ENCODE results near the gene OPA3.

OPA3 gene

GRCh38 chr19:45492627-45493470 is 91.8 kb downstream of the OPA3 start:
- H3K27me3 ChIP-seq (ENCODE audit: insufficient read depth, low read length, poor library complexity): no peaks in the 10 kb centered on the region
- TF ChIP-seq EZH2 (IDR thresholded peaks at IDR 0.05; ENCODE audit: borderline replicate concordance, low read depth, low read length, severe bottlenecking) (no peak), CTCF (IDR thresholded peaks at IDR 0.05; ENCODE audit: borderline replicate concordance, extremely low read depth, low read length, poor library complexity, severe bottlenecking) (no peak)
- peaks cover 4% of the 10 kb centered on the region for H4K20me1 ChIP-seq (ENCODE audit: insufficient read depth, low read length)
- no peak overlapping the region for H3K4me3 ChIP-seq (ENCODE audit: low read depth in 1 of 2, low read length in 2 of 2)
- no peaks in the 10 kb centered on the region for H3K79me2 ChIP-seq (ENCODE audit: insufficient read depth, low read length)
- no peak overlapping the region for H3K27ac ChIP-seq (ENCODE audit: low read length)
- no peak for DNase-seq
- H3K9ac ChIP-seq (ENCODE audit: low read depth, low read length): no peak overlapping the region
- H2AFZ ChIP-seq (ENCODE audit: low read depth, low read length): no peak overlapping the region
- H3K4me1 ChIP-seq (ENCODE audit: insufficient read depth, low read length): peaks cover 16% of the 10 kb centered on the region
- H3K4me2 ChIP-seq (ENCODE audit: insufficient read depth, low read length): no peak overlapping the region
- ATAC-seq (ENCODE audit: insufficient read depth, low read depth): no peak
- H3K36me3 ChIP-seq (ENCODE audit: insufficient read depth, low read length): no peaks in the 10 kb centered on the region
- H3K9me3 ChIP-seq (ENCODE audit: insufficient read depth, low read length, severe bottlenecking): no peaks in the 10 kb centered on the region

- Histone ChIP-seq H3K36me3 (ENCODE audit: insufficient read depth, low read length) (no peaks in the 10 kb centered on the region), H3K4me2 (ENCODE audit: insufficient read depth, low read length) (no peak overlapping the region), H3K79me2 (ENCODE audit: insufficient read depth, low read length) (no peaks in the 10 kb centered on the region), H4K20me1 (ENCODE audit: insufficient read depth, low read length) (peaks cover 4% of the 10 kb centered on the region), H3K27ac (ENCODE audit: low read length) (no peak overlapping the region), H2AFZ (ENCODE audit: low read depth, low read length) (no peak overlapping the region), H3K27me3 (ENCODE audit: insufficient read depth, low read length, poor library complexity) (no peaks in the 10 kb centered on the region), H3K4me1 (ENCODE audit: insufficient read depth, low read length) (peaks cover 10% of the 10 kb centered on the region), H3K4me3 (ENCODE audit: low read depth in 1 of 2, low read length in 2 of 2) (no peak overlapping the region), H3K9ac (ENCODE audit: low read depth, low read length) (no peak overlapping the region), H3K9me3 (ENCODE audit: insufficient read depth, low read length, severe bottlenecking) (no peaks in the 10 kb centered on the region)
- ATAC-seq (ENCODE audit: insufficient read depth, low read depth) (no peak), DNase-seq (no peak)
- no peak for TF ChIP-seq CTCF (IDR thresholded peaks at IDR 0.05; ENCODE audit: borderline replicate concordance, extremely low read depth, low read length, poor library complexity, severe bottlenecking)
- no peak for TF ChIP-seq EZH2 (IDR thresholded peaks at IDR 0.05; ENCODE audit: borderline replicate concordance, low read depth, low read length, severe bottlenecking)
Observed at GRCh38 chr19:45492137-45492626, 92.4 kb downstream of the OPA3 start.

GRCh38 chr19:45489216-45489855 is 95.3 kb downstream of the OPA3 start:
- no peaks in the 10 kb centered on the region for H3K36me3 ChIP-seq (ENCODE audit: insufficient read depth, low read length)
- peaks cover 14% of the 10 kb centered on the region for H3K4me1 ChIP-seq (ENCODE audit: insufficient read depth, low read length)
- H3K27ac ChIP-seq (ENCODE audit: low read length): no peak overlapping the region
- H3K27me3 ChIP-seq (ENCODE audit: insufficient read depth, low read length, poor library complexity): no peaks in the 10 kb centered on the region
- ATAC-seq (ENCODE audit: insufficient read depth, low read depth) (no peak), DNase-seq (no peak)
- no peak overlapping the region for H3K4me3 ChIP-seq (ENCODE audit: low read depth in 1 of 2, low read length in 2 of 2)
- H3K9ac ChIP-seq (ENCODE audit: low read depth, low read length): no peak overlapping the region
- H3K4me2 ChIP-seq (ENCODE audit: insufficient read depth, low read length): no peak overlapping the region
- no peaks in the 10 kb centered on the region for H3K79me2 ChIP-seq (ENCODE audit: insufficient read depth, low read length)
- H4K20me1 ChIP-seq (ENCODE audit: insufficient read depth, low read length): no peaks in the 10 kb centered on the region
- TF ChIP-seq EZH2 (IDR thresholded peaks at IDR 0.05; ENCODE audit: borderline replicate concordance, low read depth, low read length, severe bottlenecking): no peak
- TF ChIP-seq CTCF (IDR thresholded peaks at IDR 0.05; ENCODE audit: borderline replicate concordance, extremely low read depth, low read length, poor library complexity, severe bottlenecking): no peak
- H2AFZ ChIP-seq (ENCODE audit: low read depth, low read length): no peak overlapping the region
- H3K9me3 ChIP-seq (ENCODE audit: insufficient read depth, low read length, severe bottlenecking): no peaks in the 10 kb centered on the region

All from DND-41 (cell line).